ENCODE data around the gene PRKG1.

DNA sequence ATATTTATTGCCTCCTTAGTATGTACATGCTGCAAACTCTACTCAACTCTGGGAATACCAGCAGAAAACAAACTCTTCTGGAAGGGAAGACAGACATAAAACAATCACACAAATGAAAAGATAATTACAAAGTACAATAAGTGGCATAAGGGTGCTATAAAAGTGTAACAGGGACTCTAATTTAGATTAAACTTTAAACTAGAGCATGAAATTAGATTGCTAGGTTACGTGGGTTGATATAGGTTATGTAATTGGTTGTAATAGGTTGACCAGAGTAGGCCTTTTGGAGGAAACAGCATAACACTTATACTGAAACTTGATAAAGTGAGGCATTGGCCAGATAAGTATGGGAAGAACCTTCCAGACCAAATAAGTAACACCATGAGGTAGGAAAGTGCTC, 1213.6 kb downstream of the PRKG1 start:
- TF ChIP-seq, protein P1, sequence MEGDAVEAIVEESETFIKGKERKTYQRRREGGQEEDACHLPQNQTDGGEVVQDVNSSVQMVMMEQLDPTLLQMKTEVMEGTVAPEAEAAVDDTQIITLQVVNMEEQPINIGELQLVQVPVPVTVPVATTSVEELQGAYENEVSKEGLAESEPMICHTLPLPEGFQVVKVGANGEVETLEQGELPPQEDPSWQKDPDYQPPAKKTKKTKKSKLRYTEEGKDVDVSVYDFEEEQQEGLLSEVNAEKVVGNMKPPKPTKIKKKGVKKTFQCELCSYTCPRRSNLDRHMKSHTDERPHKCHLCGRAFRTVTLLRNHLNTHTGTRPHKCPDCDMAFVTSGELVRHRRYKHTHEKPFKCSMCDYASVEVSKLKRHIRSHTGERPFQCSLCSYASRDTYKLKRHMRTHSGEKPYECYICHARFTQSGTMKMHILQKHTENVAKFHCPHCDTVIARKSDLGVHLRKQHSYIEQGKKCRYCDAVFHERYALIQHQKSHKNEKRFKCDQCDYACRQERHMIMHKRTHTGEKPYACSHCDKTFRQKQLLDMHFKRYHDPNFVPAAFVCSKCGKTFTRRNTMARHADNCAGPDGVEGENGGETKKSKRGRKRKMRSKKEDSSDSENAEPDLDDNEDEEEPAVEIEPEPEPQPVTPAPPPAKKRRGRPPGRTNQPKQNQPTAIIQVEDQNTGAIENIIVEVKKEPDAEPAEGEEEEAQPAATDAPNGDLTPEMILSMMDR (IDR thresholded peaks at IDR 0.05; ENCODE audit: low read depth, low read length), result no peak
- no peak for TF ChIP-seq EZH2phosphoT487 (IDR thresholded peaks at IDR 0.05; ENCODE audit: low read depth)

All from OCI-LY3 (cell line).